ENCODE measurements around the gene PRKAR1B.

- no peak for TF ChIP-seq GATA3 (IDR thresholded peaks at IDR 0.05; ENCODE audit: low read depth, low read length)
- no peak for TF ChIP-seq GATA2 (IDR thresholded peaks at IDR 0.05; ENCODE audit: low read depth, low read length)
Measured at GRCh38 chr7:512541-513311, 214.4 kb downstream of the PRKAR1B start.

Data from SH-SY5Y (cell line).